ENCODE results near the gene NPFF.

The NPFF gene

DNA sequence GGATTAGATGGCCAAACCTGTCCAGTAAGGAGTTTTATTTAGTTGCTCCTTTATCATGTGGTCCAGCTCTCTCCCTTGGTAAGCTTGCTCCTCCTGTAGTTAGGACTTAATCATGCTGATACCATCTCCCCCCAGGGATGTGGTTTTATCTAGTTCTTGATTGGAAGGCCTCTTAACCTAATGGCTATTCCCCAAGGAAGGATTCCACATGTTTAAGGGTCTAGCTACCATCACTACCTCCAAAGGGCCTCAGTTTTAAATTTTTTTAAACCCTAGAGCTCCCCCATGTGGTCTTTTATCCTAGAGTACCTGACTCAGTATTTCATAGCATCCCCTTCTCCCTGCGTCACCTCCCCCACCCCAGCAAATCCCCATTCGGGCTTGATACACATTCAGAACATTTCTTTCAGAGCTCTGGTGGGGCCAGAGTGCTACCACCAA is 30.5 kb downstream of the NPFF start:
- DNase-seq (ENCODE audit: low read depth in 2 of 2): no peak

DNA sequence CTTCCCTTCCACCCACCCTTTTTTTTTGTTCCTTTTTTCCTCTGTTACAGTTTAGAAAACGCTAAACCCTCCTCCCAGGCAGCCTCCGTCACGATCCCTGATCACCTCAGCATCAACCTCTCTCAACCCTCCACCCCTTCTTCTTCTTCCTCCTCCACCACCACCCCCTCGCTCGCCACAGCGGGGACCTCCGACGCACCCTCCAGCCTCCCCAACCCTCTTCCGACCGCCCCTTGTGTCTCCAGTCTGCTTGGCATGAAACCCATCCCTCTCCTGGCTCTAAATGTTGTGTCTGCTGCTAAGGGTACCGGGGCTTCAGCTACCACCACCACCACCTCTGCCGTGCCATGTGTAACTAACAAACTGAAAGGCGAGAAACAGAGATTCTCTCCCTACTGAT is 32.5 kb downstream of the NPFF start:
- DNase-seq (ENCODE audit: low read depth in 2 of 2): no peak

DNA sequence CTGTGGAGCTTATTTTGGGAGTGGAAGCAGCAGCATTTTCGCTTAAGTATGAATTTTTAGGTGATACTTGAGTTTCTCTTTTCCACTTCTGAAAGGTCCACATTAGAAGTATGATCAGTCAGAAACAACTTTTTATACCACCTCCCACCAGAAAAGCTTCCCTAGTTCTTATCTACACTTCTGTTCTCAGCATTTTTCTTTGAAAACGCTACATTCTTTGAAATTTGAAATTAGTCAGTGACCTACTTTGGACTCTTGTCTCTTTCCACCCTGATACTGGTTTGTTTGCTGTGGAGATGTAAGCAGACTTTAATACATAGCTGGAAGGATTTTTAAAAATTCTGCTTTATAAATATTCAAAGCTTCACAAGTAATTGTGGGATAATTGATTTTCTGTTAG is 33.2 kb downstream of the NPFF start:
- no peak for DNase-seq (ENCODE audit: low read depth in 2 of 2)

- DNase-seq (ENCODE audit: low read depth in 2 of 2): no peak
Observed at GRCh38 chr12:53472056-53472582, 35.2 kb downstream of the NPFF start.

- DNase-seq (ENCODE audit: low read depth in 2 of 2): no peak
Observed at GRCh38 chr12:53468282-53468681, 39.0 kb downstream of the NPFF start.

DNA sequence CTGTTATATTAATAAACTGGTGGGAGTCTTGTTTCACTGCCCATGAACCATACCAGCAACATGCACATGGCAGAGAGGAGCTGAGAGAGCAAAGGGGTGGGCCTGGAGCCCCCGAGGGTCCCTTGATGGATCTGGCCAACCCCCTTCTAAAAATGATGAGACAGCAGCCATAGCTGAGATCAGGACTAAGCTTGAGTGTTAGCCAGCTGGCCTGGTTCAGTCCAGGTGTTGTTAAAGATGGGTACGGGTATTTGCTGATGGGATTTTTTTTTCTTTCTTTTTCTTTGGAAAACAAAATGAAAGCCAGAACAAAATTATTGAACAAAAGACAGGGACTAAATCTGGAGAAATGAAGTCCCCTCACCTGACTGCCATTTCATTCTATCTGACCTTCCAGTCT is 39.4 kb downstream of the NPFF start:
- no peak for DNase-seq (ENCODE audit: low read depth in 2 of 2)

DNA sequence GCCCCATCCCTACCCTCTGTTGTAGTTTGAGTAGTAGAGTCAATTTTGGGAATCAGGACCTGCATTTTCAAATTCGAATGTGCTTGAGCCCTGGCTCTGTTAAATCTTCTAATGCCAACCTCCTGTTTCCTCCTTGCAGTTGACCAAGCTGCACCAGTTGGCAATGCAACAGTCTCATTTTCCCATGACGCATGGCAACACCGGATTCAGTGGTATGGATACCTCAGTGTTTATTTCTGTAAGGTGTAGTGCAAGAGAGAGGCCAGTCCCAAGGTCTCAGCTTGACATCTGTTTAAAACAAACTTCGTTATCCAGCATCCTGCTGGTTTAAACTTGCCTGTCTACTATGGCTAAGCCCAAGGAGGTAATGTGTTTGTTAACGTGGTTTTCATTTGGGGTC is 40.2 kb downstream of the NPFF start:
- DNase-seq (ENCODE audit: low read depth in 2 of 2): no peak

GRCh38 chr12:53466640-53467039 is 40.6 kb downstream of the NPFF start:
- DNase-seq (ENCODE audit: low read depth in 2 of 2): no peak

DNA sequence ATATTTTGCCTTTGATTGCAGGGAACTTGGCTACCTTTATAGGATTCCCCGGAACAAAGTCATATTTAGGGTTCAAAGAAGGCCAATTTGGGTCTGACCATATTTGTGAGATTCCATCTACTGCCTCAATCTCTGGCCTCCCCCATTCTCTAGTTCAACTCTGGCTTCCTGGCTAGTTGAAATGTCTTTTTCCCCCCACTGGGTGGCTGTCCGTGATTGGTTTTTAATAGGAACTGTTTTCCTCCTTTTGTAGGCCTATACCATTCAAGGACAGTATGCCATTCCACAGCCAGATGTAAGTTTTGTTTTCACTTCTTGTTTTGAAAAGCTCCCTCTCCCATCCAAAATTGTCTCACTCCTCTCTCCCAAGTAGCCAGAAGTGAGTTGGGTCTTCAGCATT is 41.6 kb downstream of the NPFF start:
- DNase-seq (ENCODE audit: low read depth in 2 of 2): no peak

- DNase-seq (ENCODE audit: low read depth in 2 of 2): no peak
Observed at GRCh38 chr12:53464685-53465418, 42.4 kb downstream of the NPFF start.

DNA sequence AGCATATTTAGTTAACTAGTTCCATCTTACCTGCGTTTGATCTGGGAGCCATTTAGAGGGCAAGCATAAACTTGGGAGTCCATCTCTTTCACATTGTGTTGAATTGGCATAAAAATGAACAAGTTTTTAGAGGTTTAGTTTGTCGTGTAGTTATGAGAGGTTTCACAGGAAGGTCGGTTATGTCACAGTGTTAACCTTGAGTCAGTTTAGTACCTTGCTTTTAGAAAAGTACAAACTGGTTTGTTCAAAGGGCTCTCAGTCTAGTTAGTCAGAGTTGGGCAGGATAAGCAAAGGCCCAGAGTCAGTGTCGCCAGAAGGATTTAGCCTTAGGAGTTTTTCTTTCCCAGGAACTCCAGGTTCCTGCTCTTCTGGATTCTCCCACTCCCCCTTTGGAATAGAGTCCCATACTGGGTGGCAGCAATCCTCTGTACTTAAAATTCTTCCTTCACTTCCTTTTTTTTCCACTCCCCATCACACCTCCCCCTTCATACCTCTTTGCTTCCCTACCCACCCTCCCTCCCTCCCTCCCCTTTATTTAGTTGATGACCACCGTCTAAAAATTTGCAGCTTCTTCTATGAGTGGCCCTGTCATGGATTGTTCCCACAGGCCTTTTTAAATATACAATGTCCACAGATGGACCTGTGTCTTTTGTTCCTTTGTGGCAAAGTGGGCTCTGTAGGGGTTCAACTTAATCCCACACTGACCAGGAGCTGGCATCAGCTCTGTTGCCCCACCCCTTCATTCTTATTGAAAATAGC is 43.3 kb downstream of the NPFF start:
- no peak for DNase-seq (ENCODE audit: low read depth in 2 of 2)

DNA sequence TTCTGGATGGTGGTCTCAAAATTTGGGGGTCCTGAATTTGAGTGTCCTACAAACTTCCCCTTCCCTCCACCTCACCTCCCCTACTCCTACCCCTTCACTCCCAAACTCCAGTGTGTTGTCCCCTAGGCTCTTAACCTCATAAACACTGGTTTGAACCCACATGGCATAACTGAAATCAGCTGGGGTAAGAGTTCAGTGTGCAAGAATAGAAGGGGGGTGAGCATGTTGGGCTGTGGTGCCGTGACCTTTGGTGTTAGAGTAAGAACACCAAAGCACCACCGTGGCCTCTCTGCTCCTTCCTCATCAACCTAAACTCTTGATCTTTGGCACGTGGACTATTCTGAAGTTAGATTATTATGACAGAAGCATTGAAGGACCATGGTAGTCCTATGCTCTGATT is 44.3 kb downstream of the NPFF start:
- DNase-seq (ENCODE audit: low read depth in 2 of 2): no peak

DNA sequence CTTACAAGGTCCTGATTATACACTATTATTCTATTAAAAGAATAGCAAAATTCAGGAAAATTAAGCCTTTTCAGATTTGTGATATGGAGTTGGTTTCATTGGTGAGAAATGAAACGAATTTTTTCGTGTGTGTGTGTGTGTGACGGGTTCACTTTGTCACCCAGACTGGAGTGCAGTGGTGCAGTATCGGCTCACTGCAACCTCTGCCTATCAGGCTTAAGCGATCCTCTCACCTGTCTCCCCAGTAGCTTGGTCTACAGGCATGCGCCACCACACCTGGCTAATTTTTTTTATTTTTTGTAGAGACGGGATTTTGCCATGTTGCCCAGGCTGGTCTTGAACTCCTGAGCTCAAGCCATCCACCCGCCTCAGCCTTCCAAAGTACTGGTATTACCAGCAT is 45.7 kb downstream of the NPFF start:
- DNase-seq (ENCODE audit: low read depth in 2 of 2): no peak

DNA sequence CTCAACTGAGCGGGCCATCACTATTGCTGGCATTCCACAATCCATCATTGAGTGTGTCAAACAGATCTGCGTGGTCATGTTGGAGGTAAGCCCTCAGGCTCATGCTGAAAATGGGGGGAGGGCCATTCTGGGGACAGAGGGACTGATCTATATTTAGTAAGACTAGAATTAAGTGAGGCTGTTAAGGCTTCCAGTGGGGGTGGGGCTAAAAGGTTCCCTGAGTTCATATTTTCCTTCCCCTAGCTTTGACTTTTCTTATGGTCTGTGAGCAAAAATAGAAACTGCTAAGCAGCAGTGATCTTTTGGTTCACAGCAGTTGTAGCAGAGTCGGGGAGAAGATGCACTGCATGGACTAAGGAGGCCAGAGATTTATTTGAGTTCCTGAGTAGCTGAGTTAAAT is 46.2 kb downstream of the NPFF start:
- no peak for DNase-seq (ENCODE audit: low read depth in 2 of 2)

GRCh38 chr12:53459097-53459496 is 48.2 kb downstream of the NPFF start:
- DNase-seq (ENCODE audit: low read depth in 2 of 2): no peak
